ENCODE data around the gene ITGA6.

Gene ITGA6

DNA sequence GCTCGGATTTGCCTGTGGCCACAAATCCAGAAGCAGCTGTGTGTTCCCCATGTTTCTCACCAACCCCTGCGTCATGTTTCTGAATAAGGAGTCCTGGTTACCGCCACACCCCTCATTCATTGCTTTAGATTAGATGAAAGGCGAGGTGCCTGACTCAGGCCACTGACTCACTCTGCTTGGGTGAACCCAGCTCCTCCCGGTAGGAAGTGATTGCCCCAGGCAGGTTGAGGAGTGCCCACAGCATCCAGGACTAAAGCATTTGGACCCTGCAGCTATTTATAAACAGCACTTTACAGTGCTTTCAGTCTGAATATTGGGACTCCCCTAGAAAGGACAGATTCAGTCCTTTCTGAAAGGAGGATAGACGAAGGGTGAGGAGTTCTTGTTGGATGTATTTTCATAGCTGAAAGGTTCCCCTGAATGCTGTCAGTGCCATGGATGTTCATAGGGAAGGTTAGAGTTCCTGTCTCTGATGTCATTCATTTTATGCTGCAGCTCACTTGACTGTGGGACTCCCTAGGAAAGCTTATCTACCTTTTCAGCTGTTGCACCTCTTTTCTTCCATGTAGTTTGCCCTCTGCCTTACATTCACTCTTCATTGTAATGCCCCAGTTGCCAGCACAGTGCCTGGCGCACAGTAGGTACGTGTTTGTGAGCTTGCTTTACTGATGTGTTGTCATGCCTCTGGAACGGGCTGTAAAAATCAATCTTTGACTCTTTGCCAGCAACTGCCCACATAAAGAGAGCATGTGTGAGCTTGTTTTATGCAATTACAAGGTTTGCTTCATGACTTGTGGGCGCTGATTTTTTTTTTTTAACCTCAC, 14.9 kb downstream of the ITGA6 start:
- peak; percentile 32 for DNase-seq (ENCODE audit: low read depth)

- no peak for DNase-seq (ENCODE audit: low read depth)
These were observed 18.5 kb downstream of the ITGA6 start for GRCh38 chr2:172445851-172446250.

- no peak for DNase-seq (ENCODE audit: low read depth)
These were observed 19.2 kb downstream of the ITGA6 start for GRCh38 chr2:172446474-172447063.

DNA sequence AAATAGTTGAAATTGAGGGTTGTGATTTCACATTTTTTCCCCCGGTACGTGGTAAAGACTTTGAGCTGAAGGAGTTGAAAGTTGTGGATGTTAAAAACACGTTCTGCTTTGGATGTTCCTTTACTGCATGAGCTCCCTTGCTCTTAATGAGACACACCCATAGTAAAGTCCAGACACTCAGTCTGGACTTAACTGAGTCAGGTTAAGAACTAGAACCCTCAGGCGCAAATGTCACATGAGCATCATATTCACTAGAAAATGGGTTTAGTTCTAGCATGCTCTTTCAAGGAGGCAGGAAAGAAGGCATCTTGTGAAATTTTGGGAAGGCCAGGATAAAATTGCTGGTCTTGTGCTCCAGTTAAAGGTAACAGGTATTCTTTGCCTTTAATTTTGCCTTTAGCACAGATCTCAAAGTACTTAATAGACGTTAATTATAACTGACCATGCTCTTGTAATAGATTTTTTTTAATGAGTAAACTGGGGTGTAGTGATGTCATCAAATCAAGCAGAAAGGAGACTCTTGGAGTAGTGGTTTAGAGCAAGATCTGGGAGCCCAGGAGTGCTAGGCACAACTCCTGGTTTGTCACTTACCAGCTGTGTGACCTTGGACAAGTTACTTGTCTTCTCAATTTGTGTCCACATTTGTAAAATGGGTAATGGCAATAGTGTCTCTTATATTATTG, 20.6 kb downstream of the ITGA6 start:
- DNase-seq (ENCODE audit: low read depth): no peak

DNA sequence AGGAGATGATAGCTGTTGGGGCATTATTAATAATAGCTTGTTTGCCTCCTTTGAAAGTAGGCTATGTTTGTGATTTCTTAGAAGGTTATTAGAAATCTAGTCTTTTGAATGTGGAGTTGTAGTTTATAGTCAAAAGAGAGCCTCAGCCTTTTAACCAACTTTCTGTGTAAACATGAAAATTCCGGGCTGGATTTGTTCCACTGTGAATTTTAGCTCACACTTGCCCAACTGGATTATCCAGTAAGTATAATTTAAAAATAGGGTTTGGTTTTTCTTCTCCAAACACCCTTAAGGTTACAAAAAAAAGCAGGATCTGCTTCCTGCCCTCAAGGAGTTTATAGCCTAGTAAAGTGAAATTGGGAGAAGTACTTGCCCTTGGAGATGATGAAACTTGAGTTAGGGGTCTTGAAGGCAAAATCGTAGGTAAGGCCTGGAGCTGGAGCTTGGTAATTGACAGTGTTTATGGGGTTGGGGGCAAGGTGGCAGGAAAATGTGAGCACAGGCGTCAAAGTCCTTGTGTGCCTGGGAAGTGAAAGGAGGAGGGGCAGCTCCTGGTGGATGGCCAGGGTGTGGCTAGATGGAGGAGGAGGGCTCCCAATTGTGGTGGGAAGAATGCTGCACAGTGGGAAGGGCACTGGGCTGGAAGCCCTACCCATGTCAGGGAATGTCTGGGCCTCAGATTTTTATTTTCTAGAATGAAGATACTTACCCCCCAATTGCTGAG, 21.3 kb downstream of the ITGA6 start:
- DNase-seq (ENCODE audit: low read depth): no peak

GRCh38 chr2:172449911-172450550, 22.6 kb downstream of the ITGA6 start:
- no peak for DNase-seq (ENCODE audit: low read depth)

DNA sequence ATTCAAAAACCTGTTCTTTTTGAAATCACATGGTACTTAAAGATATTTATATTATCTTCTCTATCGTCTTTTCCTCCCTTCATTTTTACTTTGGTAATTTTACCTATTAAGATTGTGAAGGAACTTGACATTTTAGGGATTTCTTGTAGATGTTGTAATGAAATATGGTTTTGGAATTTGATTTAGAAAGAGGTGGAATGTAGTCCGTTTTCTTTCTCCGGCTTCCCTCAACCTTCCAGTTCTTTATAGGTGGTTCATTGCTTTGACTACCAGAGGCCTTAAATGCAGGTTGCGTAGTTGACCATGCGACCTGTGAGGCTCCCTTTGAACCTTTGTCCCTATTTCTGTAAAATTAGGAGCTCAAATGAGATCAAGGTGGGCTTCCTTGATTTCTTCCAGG, 24.5 kb downstream of the ITGA6 start:
- no peak for DNase-seq (ENCODE audit: low read depth)

- no peak for DNase-seq (ENCODE audit: low read depth)
These were observed 25.5 kb downstream of the ITGA6 start for GRCh38 chr2:172452845-172453244.

DNA sequence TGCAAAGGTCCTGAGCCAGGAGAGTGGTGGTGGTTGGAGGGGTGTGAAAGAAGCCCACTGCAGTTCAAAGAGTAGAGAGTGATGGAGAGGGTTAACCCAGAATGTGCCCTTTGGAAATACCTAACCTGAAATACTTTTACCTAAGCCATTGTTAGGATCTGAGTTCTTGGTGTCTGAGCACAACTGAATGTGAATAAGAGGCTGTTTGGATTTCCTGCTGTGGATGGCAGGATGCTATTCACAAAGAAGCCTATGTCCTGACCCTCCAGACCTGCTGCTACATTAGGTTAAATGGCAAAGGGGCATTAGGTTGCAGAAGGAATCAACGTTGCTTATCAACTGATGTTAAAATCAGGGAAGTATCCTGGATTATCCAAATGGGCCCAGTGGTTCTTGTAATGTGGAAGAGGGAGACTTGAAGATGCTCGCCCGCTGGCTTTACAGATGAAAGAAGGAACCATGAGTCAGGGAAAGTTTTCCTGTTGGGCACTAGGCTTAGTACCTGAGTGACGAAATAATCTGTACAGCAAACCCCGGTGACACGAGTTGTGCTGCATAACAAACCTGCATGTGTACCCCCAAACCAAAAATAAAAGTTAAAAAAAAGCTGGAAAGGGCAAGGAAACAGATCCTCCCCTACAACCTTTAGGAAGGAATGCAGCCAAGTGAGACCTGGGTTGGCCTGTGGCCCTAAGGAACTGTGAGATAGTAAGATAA, 27.2 kb downstream of the ITGA6 start:
- no peak for DNase-seq (ENCODE audit: low read depth)

DNA sequence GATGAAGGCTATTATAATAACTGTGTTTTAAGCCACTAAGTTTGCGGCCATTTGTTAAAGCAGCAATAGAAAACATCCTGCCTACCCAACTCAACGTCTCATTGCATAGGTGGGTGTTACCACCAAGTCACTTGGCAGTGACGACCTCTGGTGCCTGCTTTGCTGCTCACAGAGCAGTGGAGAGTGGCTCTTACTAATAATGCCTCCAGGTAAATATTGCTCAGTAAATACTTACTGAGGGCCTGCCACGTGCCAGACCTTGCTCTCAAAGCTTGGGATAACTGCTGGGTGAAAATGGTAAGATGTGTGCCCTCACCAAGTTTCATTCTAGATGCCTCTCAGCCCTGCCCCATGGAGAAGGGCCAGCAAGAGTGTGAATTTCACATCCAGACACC, 27.7 kb downstream of the ITGA6 start:
- no peak for DNase-seq (ENCODE audit: low read depth)

DNA sequence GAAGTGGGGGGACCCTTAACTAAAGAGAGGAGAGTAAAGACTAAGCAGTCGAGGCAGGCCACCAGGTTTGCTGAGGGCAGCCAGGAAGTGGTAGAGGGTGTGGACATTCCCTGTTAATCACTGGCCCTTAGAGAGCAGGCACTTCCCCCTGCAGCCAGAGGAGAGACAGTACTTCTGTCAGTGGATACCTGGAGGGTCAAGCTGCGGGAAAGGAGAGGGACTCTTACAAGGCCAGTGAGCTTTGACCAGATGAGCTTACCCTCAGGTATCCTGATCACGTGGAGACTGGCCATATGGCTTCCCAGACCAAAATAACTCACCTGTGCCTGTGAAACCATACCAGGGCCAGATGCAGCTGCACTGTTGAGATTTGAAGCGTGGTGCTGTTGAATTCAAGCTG, 28.6 kb downstream of the ITGA6 start:
- DNase-seq (ENCODE audit: low read depth): no peak

DNA sequence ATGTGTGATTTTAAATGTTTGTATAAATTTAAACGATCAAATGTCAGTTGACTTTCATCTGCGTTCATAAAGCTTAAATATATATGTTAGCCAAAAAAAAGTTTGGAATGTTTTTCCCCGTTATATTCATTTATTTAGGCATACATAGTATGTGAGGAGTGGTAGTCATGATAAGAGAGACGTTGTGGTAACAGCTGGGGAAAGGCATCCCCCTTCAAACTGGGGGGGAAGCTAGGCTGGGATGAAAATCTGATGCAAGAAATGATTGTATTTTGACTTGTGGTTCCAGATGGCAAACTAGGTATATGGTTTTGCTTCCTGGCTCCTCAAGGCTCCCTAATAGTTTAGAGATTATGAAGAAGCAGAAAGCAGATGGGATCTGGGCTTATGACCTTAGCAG, 30.1 kb downstream of the ITGA6 start:
- DNase-seq (ENCODE audit: low read depth): no peak

DNA sequence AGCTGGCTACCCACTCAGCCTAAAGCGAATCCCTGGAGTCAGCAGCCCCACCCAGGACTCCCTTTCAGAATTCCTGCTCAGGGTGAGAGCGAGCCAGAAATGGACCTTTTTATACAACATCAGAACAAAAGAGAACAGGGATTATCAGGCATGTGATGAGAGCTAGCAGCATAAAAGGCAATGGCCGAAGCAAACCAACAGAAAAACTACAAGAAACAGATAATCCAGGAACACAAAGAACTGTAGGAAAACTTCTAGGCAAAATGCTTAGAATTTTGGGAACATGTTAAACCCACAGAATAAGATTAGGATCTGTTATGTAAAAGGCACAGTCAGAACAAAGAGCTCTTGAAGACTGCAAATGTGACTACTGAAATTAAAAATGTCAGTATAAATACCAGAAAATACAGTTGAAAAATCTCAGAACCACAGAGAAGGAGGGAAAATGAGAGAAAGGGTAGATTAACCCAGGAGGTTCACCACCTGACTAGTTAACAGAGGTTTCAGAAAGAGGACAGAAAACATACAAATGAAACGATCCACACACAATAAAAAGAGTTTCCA, 31.3 kb downstream of the ITGA6 start:
- DNase-seq (ENCODE audit: low read depth): no peak

- no peak for DNase-seq (ENCODE audit: low read depth)
These were observed 33.4 kb downstream of the ITGA6 start for GRCh38 chr2:172460780-172461201.

GRCh38 chr2:172461591-172462372, 34.4 kb downstream of the ITGA6 start:
- peak; percentile 67 for DNase-seq (ENCODE audit: low read depth)

DNA sequence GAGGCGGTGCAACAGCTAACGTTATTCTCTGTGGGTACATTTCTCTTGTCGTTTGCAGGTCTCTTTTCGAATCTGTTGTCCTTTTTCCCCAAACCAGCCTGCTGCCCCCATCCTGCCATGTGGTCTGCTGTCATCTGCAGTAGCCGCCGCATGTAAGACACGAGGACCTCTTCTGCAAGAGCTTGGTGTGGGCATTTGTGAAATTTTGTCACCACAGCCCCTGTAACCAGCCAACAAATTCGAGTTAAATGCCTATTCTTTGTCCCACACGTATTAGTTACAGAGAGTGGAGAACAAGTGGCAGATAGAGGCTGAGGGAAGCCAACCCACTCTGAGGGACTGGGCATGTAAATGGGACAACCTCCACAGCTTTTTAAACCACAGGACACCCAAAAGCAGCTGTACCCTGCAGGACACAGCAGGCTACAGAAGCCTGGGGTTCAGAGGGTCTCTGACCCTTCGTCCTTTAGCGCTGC, 35.0 kb downstream of the ITGA6 start:
- DNase-seq (ENCODE audit: low read depth): no peak

GRCh38 chr2:172462849-172463381, 35.5 kb downstream of the ITGA6 start:
- no peak for DNase-seq (ENCODE audit: low read depth)

GRCh38 chr2:172464400-172465129, 37.2 kb downstream of the ITGA6 start:
- DNase-seq (ENCODE audit: low read depth): no peak

All from stimulated activated CD8-positive, alpha-beta memory T cell treated with anti-CD3 and anti-CD28 coated beads, Interleukin-12 subunit alpha, Interleukin-12 subunit beta, amount 100 ng/mL, for 1 hour (primary cell).